ENCODE results near the gene MEF2C. TPM values are rescaled to one million over a fixed set of nuclear protein-coding genes. Genes with fewer than 3 reads are reported as not detected.
A peak's percentile ranks its signal among the peaks of the same experiment; 100 is the strongest.

The MEF2C gene
- total RNA-seq, 1 experiment from 2014 or later = 1.7 TPM

DNA sequence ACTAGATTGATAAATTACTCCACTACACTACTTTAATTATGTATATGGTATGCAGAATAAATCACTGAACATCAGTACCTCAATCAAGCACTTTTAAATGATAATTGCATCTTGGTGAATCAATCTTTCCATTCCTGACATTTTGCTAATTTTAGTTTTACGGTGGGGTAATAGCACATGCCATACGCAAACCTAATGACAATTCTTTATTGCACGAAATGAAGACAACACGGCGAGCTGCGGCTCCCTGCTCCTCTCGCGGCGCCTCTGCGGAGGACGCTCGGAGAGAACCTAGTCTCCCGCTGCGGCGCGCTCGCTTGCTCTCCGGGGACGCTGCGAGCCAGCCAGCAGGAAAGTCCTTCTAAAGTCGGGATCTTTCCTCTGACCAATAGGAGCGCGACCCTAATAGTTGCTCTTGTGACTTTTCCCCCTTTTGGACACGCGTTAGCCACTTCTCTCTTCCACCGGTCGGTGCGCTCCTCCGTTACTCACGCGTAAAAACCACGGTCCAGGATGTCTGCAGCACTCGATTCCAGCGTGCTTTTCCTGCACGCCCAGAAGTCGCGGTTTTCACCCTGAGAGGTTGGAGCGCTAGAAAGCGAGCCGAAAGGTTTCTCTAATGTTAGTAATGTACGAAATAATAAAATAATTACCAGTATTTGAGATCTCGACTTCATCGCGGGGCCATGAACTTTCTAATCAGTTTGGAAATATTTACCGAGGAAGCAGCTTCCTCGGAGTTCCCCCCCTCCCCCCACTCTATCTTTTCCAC lies 1.0 kb upstream of the MEF2C start:
- Mint-ChIP-seq H3K36me3 (no peaks in the 10 kb centered on the region), H3K4me3 (peak overlapping the region; percentile 94), H3K27me3 (ENCODE audit: low read depth) (peaks cover 50% of the 10 kb centered on the region), H3K4me1 (peaks cover 25% of the 10 kb centered on the region), H3K9me3 (no peaks in the 10 kb centered on the region), H3K27ac (peak overlapping the region; percentile 50)
- POLR2A ChIA-PET = interaction anchor here (0.8 kb wide), 1 partner anchor 1526 kb away, joined by 3 read pairs; no protein-coding TSS in a partner anchor
- TF ChIP-seq, protein P1, sequence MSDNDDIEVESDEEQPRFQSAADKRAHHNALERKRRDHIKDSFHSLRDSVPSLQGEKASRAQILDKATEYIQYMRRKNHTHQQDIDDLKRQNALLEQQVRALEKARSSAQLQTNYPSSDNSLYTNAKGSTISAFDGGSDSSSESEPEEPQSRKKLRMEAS (CRISPR knock-in tag; IDR thresholded peaks at IDR 0.05) = peak; percentile 22; the same call in 1 of the 2 replicates
- TF ChIP-seq NR3C1 (CRISPR knock-in tag; conservative IDR thresholded peaks at IDR 0.05; ENCODE audit: low read depth) (no peak), SMAD3 (CRISPR knock-in tag; IDR thresholded peaks at IDR 0.05; ENCODE audit: borderline replicate concordance) (0 out of 2 replicates have a peak, but pooled peaks have one; percentile 21), ZNF423 (CRISPR knock-in tag; IDR thresholded peaks at IDR 0.05) (peak; percentile 84), NFYB (CRISPR knock-in tag; conservative IDR thresholded peaks at IDR 0.05; ENCODE audit: low read depth) (0 out of 2 replicates have a peak, but pooled peaks have one; percentile 7)
- CTCF ChIA-PET = interaction anchor here (0.8 to 1.3 kb wide), 3 partner anchors 154 to 160 kb away, joined by 3 to 6 read pairs (median 4); no protein-coding TSS in a partner anchor
- ATAC-seq (peak; percentile 76), DNase-seq (ENCODE audit: low spot score) (peak; percentile 66)

DNA sequence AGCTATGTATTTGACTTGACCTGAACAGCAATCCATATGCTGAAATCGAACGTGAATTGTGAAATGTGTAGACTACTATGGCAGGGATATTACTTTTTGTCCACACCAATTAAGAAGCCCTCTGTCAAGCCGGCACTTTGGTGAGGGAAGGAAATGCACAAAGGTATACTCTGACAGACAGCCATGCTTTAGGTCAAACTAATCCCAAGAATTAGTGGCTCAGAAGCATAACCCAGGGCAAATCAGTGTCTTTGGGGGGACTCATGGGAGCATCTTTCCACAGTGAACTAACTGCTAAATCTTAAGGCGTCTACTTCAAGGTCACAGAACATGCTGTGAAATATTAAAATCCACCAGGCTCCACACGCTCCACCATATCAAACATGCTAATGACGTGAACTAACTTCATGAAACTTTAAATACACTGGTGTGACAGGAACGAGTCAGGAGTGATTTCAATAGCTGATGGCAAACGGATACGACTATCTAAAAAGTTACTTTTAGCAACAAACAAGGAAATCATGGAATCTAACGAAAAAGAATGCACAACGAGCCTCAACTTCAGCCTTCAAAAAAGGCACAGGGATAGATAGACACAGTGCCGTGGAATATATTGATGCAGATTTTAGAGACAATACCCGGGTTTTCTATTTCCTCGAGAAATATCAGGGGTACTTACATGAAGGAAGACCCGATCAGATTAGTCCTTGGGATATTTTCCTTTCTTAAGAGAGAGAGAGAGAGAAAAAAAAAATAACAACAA lies 527 bp downstream of the MEF2C start:
- TF ChIP-seq ZNF416 (CRISPR knock-in tag; IDR thresholded peaks at IDR 0.05) = no peak
- TF ChIP-seq, protein P2, sequence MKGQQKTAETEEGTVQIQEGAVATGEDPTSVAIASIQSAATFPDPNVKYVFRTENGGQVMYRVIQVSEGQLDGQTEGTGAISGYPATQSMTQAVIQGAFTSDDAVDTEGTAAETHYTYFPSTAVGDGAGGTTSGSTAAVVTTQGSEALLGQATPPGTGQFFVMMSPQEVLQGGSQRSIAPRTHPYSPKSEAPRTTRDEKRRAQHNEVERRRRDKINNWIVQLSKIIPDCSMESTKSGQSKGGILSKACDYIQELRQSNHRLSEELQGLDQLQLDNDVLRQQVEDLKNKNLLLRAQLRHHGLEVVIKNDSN (CRISPR knock-in tag; IDR thresholded peaks at IDR 0.05) = no peak
- TF ChIP-seq, protein P3, sequence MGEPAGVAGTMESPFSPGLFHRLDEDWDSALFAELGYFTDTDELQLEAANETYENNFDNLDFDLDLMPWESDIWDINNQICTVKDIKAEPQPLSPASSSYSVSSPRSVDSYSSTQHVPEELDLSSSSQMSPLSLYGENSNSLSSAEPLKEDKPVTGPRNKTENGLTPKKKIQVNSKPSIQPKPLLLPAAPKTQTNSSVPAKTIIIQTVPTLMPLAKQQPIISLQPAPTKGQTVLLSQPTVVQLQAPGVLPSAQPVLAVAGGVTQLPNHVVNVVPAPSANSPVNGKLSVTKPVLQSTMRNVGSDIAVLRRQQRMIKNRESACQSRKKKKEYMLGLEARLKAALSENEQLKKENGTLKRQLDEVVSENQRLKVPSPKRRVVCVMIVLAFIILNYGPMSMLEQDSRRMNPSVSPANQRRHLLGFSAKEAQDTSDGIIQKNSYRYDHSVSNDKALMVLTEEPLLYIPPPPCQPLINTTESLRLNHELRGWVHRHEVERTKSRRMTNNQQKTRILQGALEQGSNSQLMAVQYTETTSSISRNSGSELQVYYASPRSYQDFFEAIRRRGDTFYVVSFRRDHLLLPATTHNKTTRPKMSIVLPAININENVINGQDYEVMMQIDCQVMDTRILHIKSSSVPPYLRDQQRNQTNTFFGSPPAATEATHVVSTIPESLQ (CRISPR knock-in tag; IDR thresholded peaks at IDR 0.05) = no peak
- TF ChIP-seq GABPB1 (CRISPR knock-in tag; IDR thresholded peaks at IDR 0.05) = no peak
- TF ChIP-seq, protein P4, sequence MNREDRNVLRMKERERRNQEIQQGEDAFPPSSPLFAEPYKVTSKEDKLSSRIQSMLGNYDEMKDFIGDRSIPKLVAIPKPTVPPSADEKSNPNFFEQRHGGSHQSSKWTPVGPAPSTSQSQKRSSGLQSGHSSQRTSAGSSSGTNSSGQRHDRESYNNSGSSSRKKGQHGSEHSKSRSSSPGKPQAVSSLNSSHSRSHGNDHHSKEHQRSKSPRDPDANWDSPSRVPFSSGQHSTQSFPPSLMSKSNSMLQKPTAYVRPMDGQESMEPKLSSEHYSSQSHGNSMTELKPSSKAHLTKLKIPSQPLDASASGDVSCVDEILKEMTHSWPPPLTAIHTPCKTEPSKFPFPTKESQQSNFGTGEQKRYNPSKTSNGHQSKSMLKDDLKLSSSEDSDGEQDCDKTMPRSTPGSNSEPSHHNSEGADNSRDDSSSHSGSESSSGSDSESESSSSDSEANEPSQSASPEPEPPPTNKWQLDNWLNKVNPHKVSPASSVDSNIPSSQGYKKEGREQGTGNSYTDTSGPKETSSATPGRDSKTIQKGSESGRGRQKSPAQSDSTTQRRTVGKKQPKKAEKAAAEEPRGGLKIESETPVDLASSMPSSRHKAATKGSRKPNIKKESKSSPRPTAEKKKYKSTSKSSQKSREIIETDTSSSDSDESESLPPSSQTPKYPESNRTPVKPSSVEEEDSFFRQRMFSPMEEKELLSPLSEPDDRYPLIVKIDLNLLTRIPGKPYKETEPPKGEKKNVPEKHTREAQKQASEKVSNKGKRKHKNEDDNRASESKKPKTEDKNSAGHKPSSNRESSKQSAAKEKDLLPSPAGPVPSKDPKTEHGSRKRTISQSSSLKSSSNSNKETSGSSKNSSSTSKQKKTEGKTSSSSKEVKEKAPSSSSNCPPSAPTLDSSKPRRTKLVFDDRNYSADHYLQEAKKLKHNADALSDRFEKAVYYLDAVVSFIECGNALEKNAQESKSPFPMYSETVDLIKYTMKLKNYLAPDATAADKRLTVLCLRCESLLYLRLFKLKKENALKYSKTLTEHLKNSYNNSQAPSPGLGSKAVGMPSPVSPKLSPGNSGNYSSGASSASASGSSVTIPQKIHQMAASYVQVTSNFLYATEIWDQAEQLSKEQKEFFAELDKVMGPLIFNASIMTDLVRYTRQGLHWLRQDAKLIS (CRISPR knock-in tag; IDR thresholded peaks at IDR 0.05; ENCODE audit: borderline replicate concordance) = no peak
- TF ChIP-seq, protein P5, sequence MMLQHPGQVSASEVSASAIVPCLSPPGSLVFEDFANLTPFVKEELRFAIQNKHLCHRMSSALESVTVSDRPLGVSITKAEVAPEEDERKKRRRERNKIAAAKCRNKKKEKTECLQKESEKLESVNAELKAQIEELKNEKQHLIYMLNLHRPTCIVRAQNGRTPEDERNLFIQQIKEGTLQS (CRISPR knock-in tag; conservative IDR thresholded peaks at IDR 0.05) = no peak
- no peak for TF ChIP-seq CREM (CRISPR knock-in tag; IDR thresholded peaks at IDR 0.05)
- TF ChIP-seq GTF2I (CRISPR knock-in tag; conservative IDR thresholded peaks at IDR 0.05) = no peak
- TF ChIP-seq OVOL2 (CRISPR knock-in tag; IDR thresholded peaks at IDR 0.05; ENCODE audit: borderline replicate concordance) = no peak
- POLR2A ChIA-PET = no interaction called here
- H3K27me3 Mint-ChIP-seq (ENCODE audit: low read depth) = peaks cover 39% of the 10 kb centered on the region
- CTCF ChIA-PET = interaction anchor here (1.2 to 1.3 kb wide), 2 partner anchors 152 to 158 kb away, joined by 4 to 6 read pairs; no protein-coding TSS in a partner anchor
- H3K4me1 Mint-ChIP-seq = peaks cover 16% of the 10 kb centered on the region
- no peak overlapping the region for H3K27ac Mint-ChIP-seq
- peak overlapping the region; percentile 94 for H3K4me3 Mint-ChIP-seq
- ATAC-seq = no peak
- no peaks in the 10 kb centered on the region for H3K9me3 Mint-ChIP-seq
- DNase-seq (ENCODE audit: low spot score) = no peak
- no peaks in the 10 kb centered on the region for H3K36me3 Mint-ChIP-seq
